Measurements from ENCODE around the gene NYAP1. TPM values are rescaled to one million over a fixed set of nuclear protein-coding genes. Genes with fewer than 3 reads are reported as not detected.
"Not testable (repeated sequence)": the region's sequence is repeated elsewhere in the genome, so short reads cannot be mapped to it uniquely, and the experiment has no call there.

NYAP1 gene
- total and polyA plus RNA-seq, 7 donors = 0.23 to 1.6 (median 1.4) TPM; not detected in 1

- H3K9me3 ChIP-seq; H3K27me3 ChIP-seq; H3K4me1 ChIP-seq; DNase-seq; H3K36me3 ChIP-seq; H3K27ac ChIP-seq; intact Hi-C loops (cut with DNase I); H3K4me3 ChIP-seq: not testable (repeated sequence)
- 48 to 80% methylated on average over 12 of the region's 12 CpGs for WGBS, 2 donors
These were observed 44.6 kb downstream of the NYAP1 start for GRCh38 chr7:100528108-100528866.

GRCh38 chr7:100532165-100533022, 48.7 kb downstream of the NYAP1 start:
- H3K36me3 ChIP-seq = no peaks in the 10 kb centered on the region
- H3K4me3 ChIP-seq = no peak overlapping the region
- intact Hi-C loops (cut with DNase I) = no loop called here
- H3K4me1 ChIP-seq = no peaks in the 10 kb centered on the region
- H3K9me3 ChIP-seq = no peaks in the 10 kb centered on the region
- TF ChIP-seq POLR2AphosphoS5 (IDR thresholded peaks at IDR 0.05) (no peak), EP300 (IDR thresholded peaks at IDR 0.05) (no peak), POLR2A (IDR thresholded peaks at IDR 0.05) (no peak)
- TF ChIP-seq, protein P1, sequence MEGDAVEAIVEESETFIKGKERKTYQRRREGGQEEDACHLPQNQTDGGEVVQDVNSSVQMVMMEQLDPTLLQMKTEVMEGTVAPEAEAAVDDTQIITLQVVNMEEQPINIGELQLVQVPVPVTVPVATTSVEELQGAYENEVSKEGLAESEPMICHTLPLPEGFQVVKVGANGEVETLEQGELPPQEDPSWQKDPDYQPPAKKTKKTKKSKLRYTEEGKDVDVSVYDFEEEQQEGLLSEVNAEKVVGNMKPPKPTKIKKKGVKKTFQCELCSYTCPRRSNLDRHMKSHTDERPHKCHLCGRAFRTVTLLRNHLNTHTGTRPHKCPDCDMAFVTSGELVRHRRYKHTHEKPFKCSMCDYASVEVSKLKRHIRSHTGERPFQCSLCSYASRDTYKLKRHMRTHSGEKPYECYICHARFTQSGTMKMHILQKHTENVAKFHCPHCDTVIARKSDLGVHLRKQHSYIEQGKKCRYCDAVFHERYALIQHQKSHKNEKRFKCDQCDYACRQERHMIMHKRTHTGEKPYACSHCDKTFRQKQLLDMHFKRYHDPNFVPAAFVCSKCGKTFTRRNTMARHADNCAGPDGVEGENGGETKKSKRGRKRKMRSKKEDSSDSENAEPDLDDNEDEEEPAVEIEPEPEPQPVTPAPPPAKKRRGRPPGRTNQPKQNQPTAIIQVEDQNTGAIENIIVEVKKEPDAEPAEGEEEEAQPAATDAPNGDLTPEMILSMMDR (IDR thresholded peaks at IDR 0.05) = no peak
- no peak for DNase-seq
- H3K27ac ChIP-seq = no peak overlapping the region
- 84 to 92% methylated on average over 14 of the region's 14 CpGs for WGBS, 2 donors
- H3K27me3 ChIP-seq = no peaks in the 10 kb centered on the region

DNA sequence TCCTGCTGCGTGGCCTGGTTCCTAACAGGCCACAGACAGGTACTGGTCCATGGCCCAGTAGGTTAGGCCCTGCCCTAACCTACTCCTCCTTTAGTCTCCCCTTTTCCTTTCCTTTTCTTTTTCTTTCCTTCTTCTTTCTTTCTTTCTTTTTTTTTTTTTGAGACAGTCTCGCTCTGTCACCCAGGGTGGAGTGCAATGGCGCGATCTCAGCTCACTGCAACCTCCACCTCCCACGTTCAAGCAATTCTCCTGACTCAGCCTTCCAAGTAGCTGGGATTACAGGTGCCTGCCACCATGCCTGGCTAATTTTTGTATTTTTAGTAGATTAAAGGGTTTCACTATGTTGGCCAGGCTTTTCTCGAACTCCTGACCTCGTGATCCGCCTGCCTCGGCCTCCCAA, 52.3 kb downstream of the NYAP1 start:
- DNase-seq; H3K27me3 ChIP-seq; H3K36me3 ChIP-seq; intact Hi-C loops (cut with DNase I); H3K27ac ChIP-seq; H3K4me3 ChIP-seq; H3K9me3 ChIP-seq: not testable (repeated sequence)
- 93 to 94% methylated on average over 9 of the region's 9 CpGs for WGBS, 2 donors
- peaks cover 0 to 22% (median 20%) of the 10 kb centered on the region in 4 donors for H3K4me1 ChIP-seq

GRCh38 chr7:100536695-100537094, 53.0 kb downstream of the NYAP1 start:
- 84 to 91% methylated on average over 2 of the region's 2 CpGs for WGBS, 2 donors
- H3K4me3 ChIP-seq; H3K27ac ChIP-seq; intact Hi-C loops (cut with DNase I); H3K27me3 ChIP-seq; DNase-seq; H3K9me3 ChIP-seq; H3K36me3 ChIP-seq: not testable (repeated sequence)
- peaks cover 0 to 22% (median 21%) of the 10 kb centered on the region in 4 donors for H3K4me1 ChIP-seq

- Histone ChIP-seq H3K27me3 (no peaks in the 10 kb centered on the region), H3K9me3 (no peaks in the 10 kb centered on the region), H3K4me1 (peaks cover 0 to 22% (median 22%) of the 10 kb centered on the region in 4 donors), H3K27ac (peak overlapping the region; percentile 67 to 85 (median 76)), H3K36me3 (no peaks in the 10 kb centered on the region), H3K4me3 (peak overlapping the region in 3 of 4 donors; percentile 17 to 28 (median 28))
- no peak for DNase-seq
- intact Hi-C loops (cut with DNase I) = no loop called here
- TF ChIP-seq POLR2A (IDR thresholded peaks at IDR 0.05) (no peak), POLR2AphosphoS5 (IDR thresholded peaks at IDR 0.05) (no peak), EP300 (IDR thresholded peaks at IDR 0.05) (no peak)
- TF ChIP-seq, protein P1 (IDR thresholded peaks at IDR 0.05) = no peak
- 3 to 10% methylated on average over 8 of the region's 8 CpGs for WGBS, 2 donors
These were observed 54.6 kb downstream of the NYAP1 start for GRCh38 chr7:100538348-100538653.

GRCh38 chr7:100538654-100539435, 55.1 kb downstream of the NYAP1 start, which contains the start of gene AGFG2:
AGFG2 (plus strand) TSS chr7:100539203; CDS start chr7:100539347, 144 bp downstream.
- WGBS, 2 donors = 0 to 1% methylated on average over 60 of the region's 60 CpGs
- DNase-seq = peak; percentile 100
- Histone ChIP-seq H3K4me1 (peaks cover 0 to 27% (median 25%) of the 10 kb centered on the region in 4 donors), H3K9me3 (no peaks in the 10 kb centered on the region), H3K36me3 (no peaks in the 10 kb centered on the region), H3K4me3 (peak within 1 kb of the TSS; percentile 63 to 91 (median 80)), H3K27ac (peak within 1 kb of the TSS; percentile 79 to 89 (median 83)), H3K27me3 (no peaks in the 10 kb centered on the region)
- TF ChIP-seq EP300 (IDR thresholded peaks at IDR 0.05) (no peak), POLR2A (IDR thresholded peaks at IDR 0.05) (peak; percentile 87 to 93), POLR2AphosphoS5 (IDR thresholded peaks at IDR 0.05) (peak; percentile 92 to 98 (median 95))
- TF ChIP-seq, protein P1 (IDR thresholded peaks at IDR 0.05) = no peak
- intact Hi-C loops (cut with DNase I) = no loop called here

Measured in sigmoid colon (tissue), 7 donors.